Keratinocyte (primary cell): ENCODE measurements around the gene APCS. TPM values are rescaled to one million over a fixed set of nuclear protein-coding genes. Genes with fewer than 3 reads are reported as not detected.

Experiments
- DNase-seq: peaks from one replicate; pipeline ENCODE4 v3.0.0-alpha.2; 2011; ENCODE audit warnings: low read depth, missing footprints, low spot score
- FAIRE-seq: peaks from 2 replicates; lab custom pipeline; 2011; peaks lifted over from hg19 to GRCh38; lab: Jason Lieb, UNC
- H2AFZ ChIP-seq: 2 replicates; pipeline ENCODE4 v1.6.0; 2012; ENCODE audit warnings: low read length, control low read depth, inconsistent platforms; ENCODE audit not compliant: control insufficient read depth
- H3K27ac ChIP-seq: 2 replicates; pipeline ENCODE4 v1.5.1; 2011; ENCODE audit warnings: low read length; ENCODE audit not compliant: control insufficient read depth, insufficient read depth
- H3K27me3 ChIP-seq: 3 replicates; pipeline ENCODE4 v1.6.0; 2011; ENCODE audit warnings: low read length; ENCODE audit not compliant: control insufficient read depth, insufficient read depth; ENCODE audit errors: extremely low read depth
- H3K36me3 ChIP-seq, 2 experiments: 2 replicates in 1 of 2; 3 replicates in 1 of 2; pipeline ENCODE4 v1.5.1; 2011; ENCODE audit warnings: low read length in 2 of 2, mild to moderate bottlenecking in 1 of 2; ENCODE audit not compliant: control insufficient read depth in 2 of 2, insufficient read depth in 2 of 2; ENCODE audit errors: extremely low read depth in 1 of 2
- H3K4me1 ChIP-seq: 3 replicates; pipeline ENCODE4 v1.5.1; 2011; ENCODE audit warnings: low read length; ENCODE audit not compliant: control insufficient read depth, insufficient read depth; ENCODE audit errors: extremely low read depth
- H3K4me2 ChIP-seq: 3 replicates; pipeline ENCODE4 v1.6.0; 2011; ENCODE audit warnings: low read depth, low read length; ENCODE audit not compliant: control insufficient read depth, insufficient read depth; ENCODE audit errors: extremely low read depth
- H3K4me3 ChIP-seq, 3 experiments: fragments of 200-600 bp in 1 of 3; sonication (generic) in 1 of 3; 2 replicates in 2 of 3; 3 replicates in 1 of 3; pipeline ENCODE4 v1.5.1; 2011 to 2016; ENCODE audit warnings: low read length in 3 of 3, mild to moderate bottlenecking in 3 of 3, control low read depth in 2 of 3, inconsistent platforms in 1 of 3, low read depth in 1 of 3, mixed read lengths in 1 of 3, mixed run types in 1 of 3, moderate library complexity in 1 of 3; ENCODE audit not compliant: control insufficient read depth in 2 of 3, insufficient read depth in 2 of 3; ENCODE audit errors: extremely low read depth in 1 of 3
- H3K79me2 ChIP-seq: 2 replicates; pipeline ENCODE4 v1.6.0; 2012; ENCODE audit warnings: low read length; ENCODE audit not compliant: control insufficient read depth, insufficient read depth
- H3K9ac ChIP-seq: 3 replicates; pipeline ENCODE4 v1.6.0; 2011; ENCODE audit warnings: low read length; ENCODE audit not compliant: control insufficient read depth, insufficient read depth; ENCODE audit errors: extremely low read depth
- H3K9me1 ChIP-seq: 3 replicates; pipeline ENCODE4 v1.6.0; 2011; ENCODE audit warnings: low read length; ENCODE audit not compliant: control insufficient read depth, insufficient read depth; ENCODE audit errors: extremely low read depth
- H3K9me3 ChIP-seq: 2 replicates; pipeline ENCODE4 v1.5.1; 2012; ENCODE audit warnings: low read depth, low read length; ENCODE audit not compliant: control insufficient read depth
- H4K20me1 ChIP-seq: 3 replicates; pipeline ENCODE4 v1.6.0; 2011; ENCODE audit warnings: low read length; ENCODE audit not compliant: control insufficient read depth, insufficient read depth; ENCODE audit errors: extremely low read depth
- CTCF ChIP-seq, 3 experiments: IDR thresholded peaks in 1 of 3; conservative IDR thresholded peaks in 1 of 3; optimal IDR thresholded peaks in 1 of 3; 2 replicates in 2 of 3; 3 replicates in 1 of 3; pipeline versions ENCODE3 to v1.5.1; 2011; ENCODE audit warnings: low read length in 3 of 3, mild to moderate bottlenecking in 3 of 3, moderate library complexity in 2 of 3, control low read depth in 1 of 3, inconsistent platforms in 1 of 3; ENCODE audit not compliant: insufficient read depth in 2 of 3; ENCODE audit errors: extremely low read depth in 1 of 3
- EZH2 ChIP-seq: IDR thresholded peaks from one replicate; pipeline ENCODE4 v1.6.1; 2012; ENCODE audit warnings: inconsistent platforms, mild to moderate bottlenecking, low read length, moderate library complexity
- dilution Hi-C: fragments of 300-500 bp; cut with MboI; formaldehyde crosslinking; loops from one replicate; pipeline ENCODE4 v1.7.0; 2020; ENCODE audit warnings: low sequenced_read_pairs; ENCODE audit not compliant: extremely low pct_ligation_motif_present
- polyA plus RNA-seq, 5 experiments: library from polyadenylated mRNA; depleted of rRNA in 3 of 5; stranded (reverse) in 3 of 5; stranded (forward) in 1 of 5; unstranded in 1 of 5; fragments of >200 nt; gene quantifications; 1 replicate in 1 of 5; 2 replicates in 3 of 5; 3 replicates in 1 of 5; pipeline versions ENCODE4 v1.2.1 to v1.2.3, GENCODE V29; 2011 to 2012; ENCODE audit warnings: missing spikeins in 2 of 5, low read depth in 1 of 5, low replicate concordance in 1 of 5

Gene APCS
- polyA plus RNA-seq, 1 donor (not counting 4 experiments of a cell fraction or from before 2014, with no cell fraction given), result not detected

GRCh38 chr1:159632922-159633321 is 45.3 kb downstream of the APCS start:
- no peaks in the 10 kb centered on the region for H3K9me3 ChIP-seq
- dilution Hi-C loops, result no loop called here
- no peak for FAIRE-seq

More at GRCh38 chr1:159632922-159633321, 45.3 kb downstream of the APCS start:
- Histone ChIP-seq H4K20me1 (no peaks in the 10 kb centered on the region), H3K9me1 (no peaks in the 10 kb centered on the region), H3K9ac (no peak overlapping the region), H3K36me3 (no peaks in the 10 kb centered on the region), H3K4me3 (no peak overlapping the region), H2AFZ (no peak overlapping the region), H3K27me3 (no peaks in the 10 kb centered on the region), H3K27ac (no peak overlapping the region), H3K4me2 (no peak overlapping the region), H3K4me1 (no peaks in the 10 kb centered on the region), H3K79me2 (no peaks in the 10 kb centered on the region)
- TF ChIP-seq EZH2, result no peak
- no peak for TF ChIP-seq CTCF (optimal IDR thresholded peaks at IDR 0.05 in 1 of 3, IDR thresholded peaks at IDR 0.05 in 1 of 3, conservative IDR thresholded peaks at IDR 0.05 in 1 of 3; ENCODE audit: extremely low read depth in 1 of 3, insufficient read depth in 2 of 3, low read length in 3 of 3)
- DNase-seq, result no peak

Other genes starting within 250 kb of the APCS start
- gene OR10J4, start 155.6 kb upstream of the APCS start, polyA plus RNA-seq, result not detected in 3 replicates
- not detected in 3 replicates for gene OR10J1, start 148.1 kb upstream of the APCS start, polyA plus RNA-seq
- gene OR10J5, start 51.8 kb upstream of the APCS start, polyA plus RNA-seq, result not detected in 3 replicates
- gene CRP, start 126.8 kb downstream of the APCS start, polyA plus RNA-seq, result not detected in 3 replicates
- gene DUSP23, start 193.1 kb downstream of the APCS start, polyA plus RNA-seq, result 23.8 to 44.6 TPM (median 35.0 TPM) in 3 replicates
- gene FCRL6, start 214.5 kb downstream of the APCS start, polyA plus RNA-seq, result not detected in 3 replicates
- not detected in 3 replicates for gene SLAMF8, start 239.0 kb downstream of the APCS start, polyA plus RNA-seq